IMR-90 (cell line): ENCODE results near the gene KCNQ1. TPM values are rescaled to one million over a fixed set of nuclear protein-coding genes. Genes with fewer than 3 reads are reported as not detected.

ENCODE experiments used
- ATAC-seq: fragments of 200-7000 bp; cut with Tn5 transposase; 2 replicates; pipeline ENCODE4 v1.9.1; 2020; ENCODE audit warnings: low read depth, mild to moderate bottlenecking, moderate library complexity
- BruUV-seq: library from RNA; stranded (reverse); fragments of 400-500 nt; replicated peaks from 2 replicates; lab custom pipeline; 2021; lab: Mats Ljungman, UMichigan
- CTCF ChIA-PET: fragments of 300-600 bp; formaldehyde crosslinking; extraction: SDS; loops from one replicate; lab custom pipeline; 2021; ENCODE audit warnings: antibody characterized with exemption; lab: Yijun Ruan, JAX
- POLR2A ChIA-PET: fragments of 300-600 bp; sonication (Branson Sonifier 250); formaldehyde crosslinking; loops from one replicate; lab custom pipeline; 2022; ENCODE audit warnings: antibody characterized with exemption; ENCODE audit not compliant: unreplicated experiment; lab: Charles Lee
- DNase-seq: peaks from one replicate; pipeline ENCODE4 v3.0.0; 2013
- H2AFZ ChIP-seq: replicated peaks from 2 replicates; pipeline ENCODE3; 2013; ENCODE audit warnings: low read length, mild to moderate bottlenecking; ENCODE audit not compliant: poor library complexity
- H2AK5ac ChIP-seq: 2 replicates; pipeline ENCODE4 v1.6.1; 2013; ENCODE audit warnings: low read depth, low read length, inconsistent platforms
- H2AK9ac ChIP-seq: replicated peaks from 2 replicates; pipeline ENCODE3; 2013; ENCODE audit warnings: mild to moderate bottlenecking, low read depth, low read length, moderate library complexity; ENCODE audit not compliant: poor library complexity
- H2BK120ac ChIP-seq: 2 replicates; pipeline ENCODE4 v1.6.1; 2013; ENCODE audit warnings: low read depth, low read length, inconsistent platforms
- H2BK15ac ChIP-seq: 3 replicates; pipeline ENCODE4 v1.6.1; 2013; ENCODE audit warnings: low read depth, low read length, inconsistent platforms
- H2BK20ac ChIP-seq: 2 replicates; pipeline ENCODE4 v1.6.1; 2013; ENCODE audit warnings: low read depth, mild to moderate bottlenecking, inconsistent platforms, low read length, moderate library complexity
- H2BK5ac ChIP-seq: 2 replicates; pipeline ENCODE4 v1.6.1; 2013; ENCODE audit warnings: mild to moderate bottlenecking, low read depth, low read length, inconsistent platforms; ENCODE audit not compliant: poor library complexity, severe bottlenecking
- H3K14ac ChIP-seq: replicated peaks from 2 replicates; pipeline ENCODE4 v1.6.1; 2013; ENCODE audit warnings: low read depth, low read length, inconsistent platforms
- H3K18ac ChIP-seq: 2 replicates; pipeline ENCODE4 v1.6.1; 2013; ENCODE audit warnings: low read depth, low read length, control low read depth
- H3K23ac ChIP-seq: 2 replicates; pipeline ENCODE4 v1.6.1; 2013; ENCODE audit warnings: low read depth, low read length, inconsistent platforms
- H3K27ac ChIP-seq: 2 replicates; pipeline ENCODE4 v1.5.1; 2013; ENCODE audit warnings: mild to moderate bottlenecking, control low read depth, low read length; ENCODE audit not compliant: insufficient read depth
- H3K27me3 ChIP-seq: 2 replicates; pipeline ENCODE4 v1.6.1; 2013; ENCODE audit warnings: low read length; ENCODE audit not compliant: control insufficient read depth, insufficient read depth
- H3K36me3 ChIP-seq: 2 replicates; pipeline ENCODE4 v1.6.1; 2013; ENCODE audit warnings: low read length, mixed read lengths; ENCODE audit not compliant: control insufficient read depth, insufficient read depth
- H3K4ac ChIP-seq: 2 replicates; pipeline ENCODE4 v1.6.1; 2013; ENCODE audit warnings: low read depth, low read length, inconsistent platforms
- H3K4me1 ChIP-seq: 2 replicates; pipeline ENCODE4 v1.6.1; 2013; ENCODE audit warnings: low read length, mixed read lengths; ENCODE audit not compliant: control insufficient read depth, insufficient read depth
- H3K4me2 ChIP-seq: 2 replicates; pipeline ENCODE4 v1.6.1; 2013; ENCODE audit warnings: low read depth, mild to moderate bottlenecking, control low read depth, low read length, moderate library complexity
- H3K4me3 ChIP-seq: 2 replicates; pipeline ENCODE4 v1.5.1; 2013; ENCODE audit warnings: low read depth, mild to moderate bottlenecking, control low read depth, low read length, moderate library complexity; ENCODE audit not compliant: insufficient read depth
- H3K56ac ChIP-seq: 2 replicates; pipeline ENCODE4 v1.6.1; 2013; ENCODE audit warnings: low read length, inconsistent platforms; ENCODE audit not compliant: insufficient read depth; ENCODE audit errors: extremely low read depth
- H3K79me1 ChIP-seq, 2 experiments: 2 replicates each; pipeline ENCODE4 v1.6.1; 2013; ENCODE audit warnings: low read length in 2 of 2, inconsistent platforms in 1 of 2, low read depth in 1 of 2
- H3K9ac ChIP-seq: 2 replicates; pipeline ENCODE4 v1.6.1; 2013; ENCODE audit warnings: low read depth, low read length, control low read depth
- H3K9me1 ChIP-seq: 2 replicates; pipeline ENCODE4 v1.6.1; 2013; ENCODE audit warnings: low read length, inconsistent platforms; ENCODE audit not compliant: insufficient read depth
- H3K9me3 ChIP-seq: 2 replicates; pipeline ENCODE4 v1.6.1; 2013; ENCODE audit warnings: low read length; ENCODE audit not compliant: control insufficient read depth, insufficient read depth
- H4K20me1 ChIP-seq: 2 replicates; pipeline ENCODE4 v1.6.1; 2013; ENCODE audit warnings: low read length, inconsistent platforms; ENCODE audit not compliant: insufficient read depth
- H4K5ac ChIP-seq: 2 replicates; pipeline ENCODE4 v1.6.1; 2013; ENCODE audit warnings: mild to moderate bottlenecking, low read depth, low read length, control low read depth
- H4K8ac ChIP-seq, 2 experiments: 2 replicates each; pipeline ENCODE4 v1.6.1; 2013; ENCODE audit warnings: low read depth in 2 of 2, low read length in 2 of 2, control low read depth in 1 of 2, inconsistent platforms in 1 of 2
- H4K91ac ChIP-seq: 2 replicates; pipeline ENCODE4 v1.6.1; 2013; ENCODE audit warnings: low read depth, low read length, inconsistent platforms; ENCODE audit not compliant: insufficient read depth
- MAFK ChIP-seq: IDR thresholded peaks from 2 replicates; pipeline ENCODE4 v1.6.1; 2012; ENCODE audit warnings: low read depth, low read length, improper control_type of control experiment
- MAZ ChIP-seq: IDR thresholded peaks from 2 replicates; pipeline ENCODE4 v1.6.1; 2012; ENCODE audit warnings: low read depth, mild to moderate bottlenecking, low read length, improper control_type of control experiment, moderate library complexity, borderline replicate concordance
- NFE2L2 ChIP-seq: fragments of 150-350 bp; IDR thresholded peaks from 2 replicates; pipeline ENCODE4 v1.6.1; 2016; ENCODE audit warnings: low read depth, mild to moderate bottlenecking, low read length
- RAD21 ChIP-seq: IDR thresholded peaks from 2 replicates; pipeline ENCODE4 v1.6.1; 2012; ENCODE audit warnings: low read length, improper control_type of control experiment
- RCOR1 ChIP-seq: IDR thresholded peaks from 2 replicates; pipeline ENCODE4 v1.6.1; 2012; ENCODE audit warnings: mild to moderate bottlenecking, low read length, improper control_type of control experiment; ENCODE audit not compliant: insufficient replicate concordance
- SMC3 ChIP-seq: fragments of 150-350 bp; IDR thresholded peaks from 2 replicates; pipeline ENCODE4 v1.6.1; 2016; ENCODE audit warnings: low read depth, mild to moderate bottlenecking, antibody characterized with exemption, low read length, moderate library complexity
- WGBS, 2 experiments: methylation state at CpG; one replicate each; pipeline versions ENCODE4 v1.1.5 to v1.1.7; 2013; ENCODE audit warnings: missing lambda C conversion rate in 2 of 2; ENCODE audit not compliant: insufficient read length in 1 of 2; ENCODE audit errors: extremely low coverage in 2 of 2; 5-methylcytosine and 5-hydroxymethylcytosine counted together
- dilution Hi-C: fragments of 300-500 bp; cut with HindIII; formaldehyde crosslinking; loops from one replicate; pipeline ENCODE4 v1.14.3; 2018; ENCODE audit warnings: low sequenced_read_pairs; ENCODE audit not compliant: unreplicated experiment
- in situ Hi-C: fragments of 300-500 bp; cut with MboI; formaldehyde crosslinking; loops from 3 replicates; pipeline ENCODE4 v1.14.3; 2019; ENCODE audit warnings: low sequenced_read_pairs, inconsistent platforms, mixed read lengths
- intact Hi-C: fragments of 100-400 bp; cut with micrococcal nuclease; formaldehyde crosslinking; loops from 2 replicates; pipeline ENCODE4 v1.10.0; 2022
- polyA plus RNA-seq, 3 experiments: library from polyadenylated mRNA; depleted of rRNA; stranded (reverse); fragments of >200 nt; gene quantifications; 2 replicates each; pipeline ENCODE4 v1.2.3, GENCODE V29; 2012; ENCODE audit warnings: low replicate concordance in 1 of 3
- total RNA-seq: library from RNA; depleted of rRNA; stranded (reverse); fragments of >200 nt; gene quantifications from 2 replicates; pipeline ENCODE4 v1.2.3, GENCODE V29; 2012
- TF ChIP-seq, protein P1 (sequence below): conservative IDR thresholded peaks from 2 replicates; pipeline ENCODE4 v1.5.1; 2012; ENCODE audit warnings: mild to moderate bottlenecking, low read depth, low read length, improper control_type of control experiment

Gene KCNQ1
- total and polyA plus RNA-seq, 2 of the 4 experiments (the other 2 are of a cell fraction): 0.07 TPM; not detected in 1

DNA sequence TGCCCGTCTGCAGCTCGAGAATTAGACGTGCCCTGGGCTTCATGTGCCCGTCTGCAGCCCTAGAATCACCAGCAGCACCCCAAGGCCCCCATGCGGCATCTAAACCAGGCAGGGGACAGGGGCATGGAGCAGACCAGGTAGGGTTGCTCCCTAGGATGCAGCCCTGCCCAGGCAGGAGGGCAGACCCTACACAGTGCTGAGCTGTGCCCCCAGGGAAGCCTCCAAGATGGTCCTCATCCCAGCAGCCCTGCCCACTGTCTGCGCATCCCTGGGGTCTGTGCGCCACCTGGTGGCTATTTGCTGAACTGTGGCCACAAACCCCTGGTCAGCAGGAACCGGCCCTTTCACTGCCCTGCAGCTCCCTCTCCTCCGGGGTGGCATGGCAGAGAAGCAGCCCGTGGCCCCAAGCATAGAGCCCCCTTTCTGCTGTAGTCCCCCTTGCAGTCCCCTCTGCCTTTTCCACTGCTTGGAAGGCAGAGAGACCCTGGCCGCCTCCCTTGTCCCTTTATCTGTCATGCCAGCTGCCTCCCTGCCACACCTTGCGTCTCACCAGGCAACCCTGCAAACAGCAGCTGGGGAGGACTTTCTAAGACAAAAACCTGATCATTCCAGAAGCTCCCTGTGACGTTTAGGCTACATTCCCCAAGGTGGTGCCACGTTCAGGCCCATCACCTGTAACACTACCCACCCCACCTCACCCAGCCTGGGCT, 86.6 kb downstream of the KCNQ1 start:
- Histone ChIP-seq H3K27ac (no peak overlapping the region), H3K27me3 (peaks cover 17% of the 10 kb centered on the region; the same call in 1 of the 2 replicates), H3K4me2 (no peak overlapping the region), H3K9me3 (no peaks in the 10 kb centered on the region), H3K4me1 (peaks cover 14% of the 10 kb centered on the region), H4K8ac (no peak overlapping the region), H3K4ac (no peak overlapping the region), H2BK20ac (no peak overlapping the region), H2BK120ac (no peak overlapping the region), H3K4me3 (no peak overlapping the region), H3K36me3 (no peaks in the 10 kb centered on the region), H2AK9ac (peak overlapping the region; percentile 48), H2BK5ac (no peak overlapping the region), H4K20me1 (no peaks in the 10 kb centered on the region), H4K5ac (no peak overlapping the region), H3K79me1 (no peaks in the 10 kb centered on the region), H2BK15ac (no peak overlapping the region), H3K9ac (no peak overlapping the region), H3K9me1 (peaks cover 3% of the 10 kb centered on the region), H3K23ac (no peak overlapping the region), H3K18ac (no peak overlapping the region), H4K91ac (no peak overlapping the region), H2AFZ (peak overlapping the region; percentile 82), H2AK5ac (no peak overlapping the region), H3K14ac (no peak overlapping the region), H3K56ac (no peak overlapping the region)
- in situ Hi-C loops: loop anchor here (5.0 kb wide), 2 partner anchors 104 to 356 kb away; partner anchors contain the start of gene CDKN1C
- ChIA-PET POLR2A (no interaction called here), CTCF (interaction anchor here (0.5 to 5.1 kb wide), 12 partner anchors 12 to 364 kb away, joined by 3 to 116 read pairs (median 3); partner anchors contain the start of gene CDKN1C)
- peak; percentile 65 for ATAC-seq
- BruUV-seq: no TSS peak
- intact Hi-C loops: loop anchor here (1.0 to 5.0 kb wide), 3 partner anchors 227 to 461 kb away; partner anchors contain the start of gene NAP1L4
- dilution Hi-C loops: no loop called here
- 32% methylated on average over 9 of the region's 14 CpGs; no CpG with 5 or more reads in 1 of the 2 experiments for WGBS, 2 experiments
- peak; percentile 38 for DNase-seq
- TF ChIP-seq SMC3 (peak; percentile 93), RCOR1 (no peak), NFE2L2 (no peak), RAD21 (peak; percentile 94), MAZ (peak; percentile 43; the same call in 1 of the 2 replicates), MAFK (peak; percentile 29; the same call in 1 of the 2 replicates)
- TF ChIP-seq, protein P1, sequence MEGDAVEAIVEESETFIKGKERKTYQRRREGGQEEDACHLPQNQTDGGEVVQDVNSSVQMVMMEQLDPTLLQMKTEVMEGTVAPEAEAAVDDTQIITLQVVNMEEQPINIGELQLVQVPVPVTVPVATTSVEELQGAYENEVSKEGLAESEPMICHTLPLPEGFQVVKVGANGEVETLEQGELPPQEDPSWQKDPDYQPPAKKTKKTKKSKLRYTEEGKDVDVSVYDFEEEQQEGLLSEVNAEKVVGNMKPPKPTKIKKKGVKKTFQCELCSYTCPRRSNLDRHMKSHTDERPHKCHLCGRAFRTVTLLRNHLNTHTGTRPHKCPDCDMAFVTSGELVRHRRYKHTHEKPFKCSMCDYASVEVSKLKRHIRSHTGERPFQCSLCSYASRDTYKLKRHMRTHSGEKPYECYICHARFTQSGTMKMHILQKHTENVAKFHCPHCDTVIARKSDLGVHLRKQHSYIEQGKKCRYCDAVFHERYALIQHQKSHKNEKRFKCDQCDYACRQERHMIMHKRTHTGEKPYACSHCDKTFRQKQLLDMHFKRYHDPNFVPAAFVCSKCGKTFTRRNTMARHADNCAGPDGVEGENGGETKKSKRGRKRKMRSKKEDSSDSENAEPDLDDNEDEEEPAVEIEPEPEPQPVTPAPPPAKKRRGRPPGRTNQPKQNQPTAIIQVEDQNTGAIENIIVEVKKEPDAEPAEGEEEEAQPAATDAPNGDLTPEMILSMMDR: peak; percentile 93
